Right lobe of liver (tissue), 4 donors: ENCODE measurements around the gene TIMM29.

Source experiments
- POLR2A ChIP-seq: fragments of 450-650 bp; IDR thresholded peaks from one replicate; pipeline ENCODE4 v1.6.1; 2017; ENCODE audit warnings: antibody characterized with exemption, mild to moderate bottlenecking
- TF ChIP-seq, protein P1 (sequence below), 4 donors: fragments of 200-600 bp in 3 of 4; fragments of 450-650 bp in 1 of 4; IDR thresholded peaks; one replicate each; pipeline versions ENCODE4 v1.5.1 to v1.8.0; 2016 to 2022; ENCODE audit warnings: antibody characterized with exemption in 4 of 4, mild to moderate bottlenecking in 2 of 4
- donor health status: DM: no; HTN: no; CAD: no.
- donor health status: DM: no; HTN: no; CAD: no.
- donor health status: DM: no; HTN: yes; CAD: no.

GRCh38 chr19:10935371-10936059 lies 6.9 kb downstream of the TIMM29 start:
- TF ChIP-seq, protein P1, sequence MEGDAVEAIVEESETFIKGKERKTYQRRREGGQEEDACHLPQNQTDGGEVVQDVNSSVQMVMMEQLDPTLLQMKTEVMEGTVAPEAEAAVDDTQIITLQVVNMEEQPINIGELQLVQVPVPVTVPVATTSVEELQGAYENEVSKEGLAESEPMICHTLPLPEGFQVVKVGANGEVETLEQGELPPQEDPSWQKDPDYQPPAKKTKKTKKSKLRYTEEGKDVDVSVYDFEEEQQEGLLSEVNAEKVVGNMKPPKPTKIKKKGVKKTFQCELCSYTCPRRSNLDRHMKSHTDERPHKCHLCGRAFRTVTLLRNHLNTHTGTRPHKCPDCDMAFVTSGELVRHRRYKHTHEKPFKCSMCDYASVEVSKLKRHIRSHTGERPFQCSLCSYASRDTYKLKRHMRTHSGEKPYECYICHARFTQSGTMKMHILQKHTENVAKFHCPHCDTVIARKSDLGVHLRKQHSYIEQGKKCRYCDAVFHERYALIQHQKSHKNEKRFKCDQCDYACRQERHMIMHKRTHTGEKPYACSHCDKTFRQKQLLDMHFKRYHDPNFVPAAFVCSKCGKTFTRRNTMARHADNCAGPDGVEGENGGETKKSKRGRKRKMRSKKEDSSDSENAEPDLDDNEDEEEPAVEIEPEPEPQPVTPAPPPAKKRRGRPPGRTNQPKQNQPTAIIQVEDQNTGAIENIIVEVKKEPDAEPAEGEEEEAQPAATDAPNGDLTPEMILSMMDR (IDR thresholded peaks at IDR 0.05), result no peak
- TF ChIP-seq POLR2A, result no peak
